ENCODE results near the gene KIAA0513. TPM values are rescaled to one million over a fixed set of nuclear protein-coding genes. Genes with fewer than 3 reads are reported as not detected.
A peak's percentile ranks its signal among the peaks of the same experiment; 100 is the strongest.

The KIAA0513 gene
- total and polyA plus RNA-seq, 2 donors (not counting 3 experiments of a cell fraction or from before 2014, with no cell fraction given): 1.8 to 4.3 TPM

GRCh38 chr16:85017151-85017550, 10.4 kb upstream of the KIAA0513 start:
- dilution Hi-C loops (cut with MboI; ENCODE audit: extremely low pct_ligation_motif_present, low sequenced_read_pairs) (no loop called here), intact Hi-C loops (cut with micrococcal nuclease) (no loop called here)
- no peak overlapping the region for H3K4me3 ChIP-seq (replicated peaks in 1 of 3; ENCODE audit: insufficient read depth in 1 of 3, low read depth in 1 of 3, low read length in 3 of 3)
- H3K27me3 ChIP-seq (ENCODE audit: control insufficient read depth in 2 of 2, insufficient read depth in 2 of 2, low read length in 2 of 2): peaks cover 2 to 5% of the 10 kb centered on the region in 2 experiments
- H3K4me1 ChIP-seq (ENCODE audit: control insufficient read depth, extremely low read depth, insufficient read depth, low read length): peaks cover 4% of the 10 kb centered on the region
- POLR2A ChIA-PET: no interaction called here
- no peaks in the 10 kb centered on the region for H4K20me1 ChIP-seq (replicated peaks; ENCODE audit: control insufficient read depth, extremely low read depth, insufficient read depth, low read length)
- H3K9me1 ChIP-seq (replicated peaks; ENCODE audit: control insufficient read depth, extremely low read depth, insufficient read depth, low read length): no peaks in the 10 kb centered on the region
- no peaks in the 10 kb centered on the region for H3K36me3 ChIP-seq (ENCODE audit: control insufficient read depth in 2 of 2, extremely low read depth in 1 of 2, insufficient read depth in 2 of 2, low read length in 2 of 2)
- DNase-seq (ENCODE audit: low read depth, low spot score) (no peak), FAIRE-seq (no peak)
- no peaks in the 10 kb centered on the region for H3K79me2 ChIP-seq (ENCODE audit: control insufficient read depth, insufficient read depth, low read length)
- H2AFZ ChIP-seq (ENCODE audit: low read depth, low read length): no peak overlapping the region
- H3K9me3 ChIP-seq (replicated peaks; ENCODE audit: control insufficient read depth, insufficient read depth, low read length): no peaks in the 10 kb centered on the region
- peak overlapping the region; percentile 6 for H3K4me2 ChIP-seq (ENCODE audit: insufficient read depth, low read length)
- BruUV-seq (replicated peaks): no TSS peak
- no peak overlapping the region for H3K27ac ChIP-seq (ENCODE audit: insufficient read depth, low read depth, low read length)
- no peak overlapping the region for H3K9ac ChIP-seq (replicated peaks; ENCODE audit: extremely low read depth, insufficient read depth, low read length)
- TF ChIP-seq, protein P1, sequence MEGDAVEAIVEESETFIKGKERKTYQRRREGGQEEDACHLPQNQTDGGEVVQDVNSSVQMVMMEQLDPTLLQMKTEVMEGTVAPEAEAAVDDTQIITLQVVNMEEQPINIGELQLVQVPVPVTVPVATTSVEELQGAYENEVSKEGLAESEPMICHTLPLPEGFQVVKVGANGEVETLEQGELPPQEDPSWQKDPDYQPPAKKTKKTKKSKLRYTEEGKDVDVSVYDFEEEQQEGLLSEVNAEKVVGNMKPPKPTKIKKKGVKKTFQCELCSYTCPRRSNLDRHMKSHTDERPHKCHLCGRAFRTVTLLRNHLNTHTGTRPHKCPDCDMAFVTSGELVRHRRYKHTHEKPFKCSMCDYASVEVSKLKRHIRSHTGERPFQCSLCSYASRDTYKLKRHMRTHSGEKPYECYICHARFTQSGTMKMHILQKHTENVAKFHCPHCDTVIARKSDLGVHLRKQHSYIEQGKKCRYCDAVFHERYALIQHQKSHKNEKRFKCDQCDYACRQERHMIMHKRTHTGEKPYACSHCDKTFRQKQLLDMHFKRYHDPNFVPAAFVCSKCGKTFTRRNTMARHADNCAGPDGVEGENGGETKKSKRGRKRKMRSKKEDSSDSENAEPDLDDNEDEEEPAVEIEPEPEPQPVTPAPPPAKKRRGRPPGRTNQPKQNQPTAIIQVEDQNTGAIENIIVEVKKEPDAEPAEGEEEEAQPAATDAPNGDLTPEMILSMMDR (IDR thresholded peaks at IDR 0.05; ENCODE audit: extremely low read depth in 1 of 2, insufficient read depth in 1 of 2, low read depth in 1 of 2, low read length in 2 of 2): no peak
- TF ChIP-seq EZH2 (IDR thresholded peaks at IDR 0.05; ENCODE audit: borderline replicate concordance, low read depth, low read length, severe bottlenecking): no peak
- TF ChIP-seq MYC (IDR thresholded peaks at IDR 0.05; ENCODE audit: low read depth, low read length): no peak
- TF ChIP-seq GATA2 (IDR thresholded peaks at IDR 0.05; ENCODE audit: insufficient read depth, insufficient read length, low read depth, low read length): no peak
- TF ChIP-seq POLR2A (IDR thresholded peaks at IDR 0.05; ENCODE audit: low read depth, low read length): no peak
- no peak for TF ChIP-seq FOS (IDR thresholded peaks at IDR 0.05; ENCODE audit: borderline replicate concordance, insufficient read depth, low read length)
- TF ChIP-seq JUN (IDR thresholded peaks at IDR 0.05; ENCODE audit: borderline replicate concordance, insufficient read depth, insufficient read length, low read depth): no peak
- TF ChIP-seq POLR2AphosphoS5 (IDR thresholded peaks at IDR 0.05; ENCODE audit: insufficient read depth, low read depth, low read length): no peak
- no peak for TF ChIP-seq MAX (IDR thresholded peaks at IDR 0.05; ENCODE audit: insufficient read depth, insufficient read length)
- CTCF ChIA-PET: no interaction called here

Data from endothelial cell of umbilical vein (primary cell).